HL-60 (cell line): Measurements from ENCODE around the gene VPS13C.

Experiments
- DNase-seq, 2 experiments: peaks; one replicate each; pipeline ENCODE4 v3.0.0-alpha.2; 2010 to 2020; ENCODE audit warnings: low read depth in 1 of 2, low spot score in 1 of 2
- H3K27ac ChIP-seq: fragments of 250-450 bp; sonication (Bioruptor Pico); replicated peaks from 2 replicates; pipeline ENCODE4 v1.5.1; 2020; ENCODE audit warnings: mild to moderate bottlenecking, moderate library complexity
- H3K27me3 ChIP-seq: fragments of 250-450 bp; sonication (Bioruptor Pico); 2 replicates; pipeline ENCODE4 v1.5.1; 2021; ENCODE audit warnings: mild to moderate bottlenecking, moderate library complexity; ENCODE audit not compliant: insufficient read depth, poor library complexity, severe bottlenecking
- H3K4me3 ChIP-seq: replicated peaks from 2 replicates; pipeline ENCODE4 v1.5.1; 2011; ENCODE audit warnings: mild to moderate bottlenecking, control low read depth, low read length; ENCODE audit not compliant: insufficient read depth
- CTCF ChIP-seq: IDR thresholded peaks from one replicate; pipeline ENCODE4 v1.5.1; 2011; ENCODE audit warnings: low read length, control low read depth, inconsistent platforms; ENCODE audit not compliant: insufficient read depth
- GABPA ChIP-seq: IDR thresholded peaks from 2 replicates; pipeline ENCODE4 v1.6.1; 2012; ENCODE audit warnings: low read depth
- POLR2AphosphoS5 ChIP-seq: IDR thresholded peaks from 2 replicates; pipeline ENCODE4 v1.6.1; 2012; ENCODE audit warnings: low read depth
- SPI1 ChIP-seq: IDR thresholded peaks from 2 replicates; pipeline ENCODE4 v1.6.1; 2012; ENCODE audit warnings: low read depth, mild to moderate bottlenecking, borderline replicate concordance
- TF ChIP-seq, protein P1 (sequence below): IDR thresholded peaks from 2 replicates; pipeline ENCODE4 v1.6.1; 2012; ENCODE audit warnings: low read depth; ENCODE audit not compliant: insufficient replicate concordance

The VPS13C gene

DNA sequence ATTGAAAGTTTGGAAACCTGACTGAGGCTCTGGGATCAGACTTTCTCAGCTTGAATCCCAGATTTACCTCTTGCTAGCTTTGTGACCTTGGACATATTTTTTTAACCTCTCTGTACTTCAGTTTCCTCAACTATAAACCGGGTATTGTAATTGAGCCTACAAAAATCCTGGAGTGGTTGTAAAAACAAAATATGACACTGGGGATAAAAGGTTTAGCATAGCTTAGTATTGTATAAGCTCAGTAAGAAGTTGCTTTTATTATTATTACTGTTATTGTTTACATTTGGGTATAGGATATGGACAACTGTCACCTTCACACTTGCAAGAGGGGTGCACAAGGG, 28.1 kb upstream of the VPS13C start:
- TF ChIP-seq CTCF, result no peak
- TF ChIP-seq POLR2AphosphoS5, result no peak
- TF ChIP-seq, protein P1, sequence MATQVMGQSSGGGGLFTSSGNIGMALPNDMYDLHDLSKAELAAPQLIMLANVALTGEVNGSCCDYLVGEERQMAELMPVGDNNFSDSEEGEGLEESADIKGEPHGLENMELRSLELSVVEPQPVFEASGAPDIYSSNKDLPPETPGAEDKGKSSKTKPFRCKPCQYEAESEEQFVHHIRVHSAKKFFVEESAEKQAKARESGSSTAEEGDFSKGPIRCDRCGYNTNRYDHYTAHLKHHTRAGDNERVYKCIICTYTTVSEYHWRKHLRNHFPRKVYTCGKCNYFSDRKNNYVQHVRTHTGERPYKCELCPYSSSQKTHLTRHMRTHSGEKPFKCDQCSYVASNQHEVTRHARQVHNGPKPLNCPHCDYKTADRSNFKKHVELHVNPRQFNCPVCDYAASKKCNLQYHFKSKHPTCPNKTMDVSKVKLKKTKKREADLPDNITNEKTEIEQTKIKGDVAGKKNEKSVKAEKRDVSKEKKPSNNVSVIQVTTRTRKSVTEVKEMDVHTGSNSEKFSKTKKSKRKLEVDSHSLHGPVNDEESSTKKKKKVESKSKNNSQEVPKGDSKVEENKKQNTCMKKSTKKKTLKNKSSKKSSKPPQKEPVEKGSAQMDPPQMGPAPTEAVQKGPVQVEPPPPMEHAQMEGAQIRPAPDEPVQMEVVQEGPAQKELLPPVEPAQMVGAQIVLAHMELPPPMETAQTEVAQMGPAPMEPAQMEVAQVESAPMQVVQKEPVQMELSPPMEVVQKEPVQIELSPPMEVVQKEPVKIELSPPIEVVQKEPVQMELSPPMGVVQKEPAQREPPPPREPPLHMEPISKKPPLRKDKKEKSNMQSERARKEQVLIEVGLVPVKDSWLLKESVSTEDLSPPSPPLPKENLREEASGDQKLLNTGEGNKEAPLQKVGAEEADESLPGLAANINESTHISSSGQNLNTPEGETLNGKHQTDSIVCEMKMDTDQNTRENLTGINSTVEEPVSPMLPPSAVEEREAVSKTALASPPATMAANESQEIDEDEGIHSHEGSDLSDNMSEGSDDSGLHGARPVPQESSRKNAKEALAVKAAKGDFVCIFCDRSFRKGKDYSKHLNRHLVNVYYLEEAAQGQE, result no peak
- no peak for TF ChIP-seq GABPA
- TF ChIP-seq SPI1, result no peak
- no peak overlapping the region for H3K27ac ChIP-seq

GRCh38 chr15:62087671-62088352, 27.6 kb upstream of the VPS13C start:
- no peak overlapping the region for H3K27ac ChIP-seq
- no peak overlapping the region for H3K4me3 ChIP-seq
- TF ChIP-seq, protein P1, result no peak
- TF ChIP-seq SPI1, result no peak
- TF ChIP-seq CTCF, result no peak
- no peak for TF ChIP-seq GABPA
- TF ChIP-seq POLR2AphosphoS5, result no peak
- peaks cover 2% of the 10 kb centered on the region for H3K27me3 ChIP-seq
- no peak for DNase-seq

More for the DNA sequence above, 28.1 kb upstream of the VPS13C start:
- no peak for DNase-seq
- Histone ChIP-seq H3K27me3 (peaks cover 2% of the 10 kb centered on the region), H3K4me3 (no peak overlapping the region)

DNA sequence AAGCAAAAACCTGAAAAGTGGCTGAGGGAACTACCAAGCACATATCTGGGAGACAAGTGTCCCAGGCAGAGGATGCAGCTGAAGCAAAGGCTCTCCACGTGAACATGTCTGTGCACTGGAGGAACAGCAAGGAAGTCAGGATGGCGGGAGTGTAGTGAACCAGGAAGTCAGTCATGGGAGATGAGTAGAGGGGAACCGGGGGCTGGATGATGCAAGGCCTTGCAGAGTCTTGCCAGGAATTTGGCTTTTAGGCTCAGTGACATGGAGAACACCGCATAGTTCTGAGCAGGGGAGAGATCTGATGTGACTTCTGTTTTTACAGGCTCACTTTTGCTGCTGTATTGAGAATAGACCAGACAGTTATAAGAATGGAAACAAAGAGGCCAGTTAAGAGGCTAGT, 25.5 kb upstream of the VPS13C start:
- no peak for DNase-seq
- H3K27ac ChIP-seq, result no peak overlapping the region
- TF ChIP-seq POLR2AphosphoS5 (no peak), CTCF (no peak), SPI1 (no peak), GABPA (no peak)
- TF ChIP-seq, protein P1, result no peak
- peaks cover 2% of the 10 kb centered on the region for H3K27me3 ChIP-seq
- H3K4me3 ChIP-seq, result no peak overlapping the region
